ENCODE results near the gene DNAJC12. TPM values are rescaled to one million over a fixed set of nuclear protein-coding genes. Genes with fewer than 3 reads are reported as not detected.
"Not testable (repeated sequence)": the region's sequence is repeated elsewhere in the genome, so short reads cannot be mapped to it uniquely, and the experiment has no call there.

The DNAJC12 gene
- total RNA-seq, 1 experiment from 2014 or later, result 2.2 TPM

- no peak for TF ChIP-seq CTCF (IDR thresholded peaks at IDR 0.05; ENCODE audit: insufficient read depth in 1 of 2, low read depth in 1 of 2, low read length in 1 of 2, severe bottlenecking in 1 of 2, unreplicated experiment in 1 of 2)
- no peaks in the 10 kb centered on the region for H3K27me3 ChIP-seq (replicated peaks; ENCODE audit: control insufficient read depth, insufficient read depth, low read length)
- no peak for DNase-seq
- H3K9me3 Mint-ChIP-seq (ENCODE audit: unreplicated experiment), result no peaks in the 10 kb centered on the region
- no peaks in the 10 kb centered on the region for H3K36me3 Mint-ChIP-seq (ENCODE audit: insufficient read depth, unreplicated experiment)
- peaks cover 3% of the 10 kb centered on the region; the same call in 1 of the 2 replicates for H3K9me3 ChIP-seq
- intact Hi-C loops (cut with micrococcal nuclease; ENCODE audit: unreplicated experiment), result no loop called here
- no TSS peak for BruUV-seq (replicated peaks)
- H3K4me3 Mint-ChIP-seq (ENCODE audit: unreplicated experiment), result no peak overlapping the region
- H3K27ac Mint-ChIP-seq (ENCODE audit: unreplicated experiment), result no peak overlapping the region
- ChIA-PET POLR2A (no interaction called here), CTCF (interaction anchor here (0.6 kb wide), 1 partner anchor 21 kb away, joined by 4 read pairs; no protein-coding TSS in a partner anchor)
- H3K4me3 ChIP-seq (ENCODE audit: low read depth, low read length), result no peak overlapping the region
- H3K36me3 ChIP-seq (ENCODE audit: control insufficient read depth, insufficient read depth, low read length), result no peaks in the 10 kb centered on the region
- no peaks in the 10 kb centered on the region for H3K27me3 Mint-ChIP-seq (ENCODE audit: insufficient read depth, unreplicated experiment)
- H3K4me1 Mint-ChIP-seq (ENCODE audit: low read depth, unreplicated experiment), result no peaks in the 10 kb centered on the region
- peaks cover 3% of the 10 kb centered on the region; the same call in 1 of the 2 replicates for H3K4me1 ChIP-seq
Observed at GRCh38 chr10:67836488-67836887, 1.5 kb downstream of the DNAJC12 start.

- CTCF ChIA-PET, result interaction anchor here (0.6 kb wide), 1 partner anchor 20 kb away, joined by 4 read pairs; no protein-coding TSS in a partner anchor
- H3K27ac Mint-ChIP-seq (ENCODE audit: unreplicated experiment); intact Hi-C loops (cut with micrococcal nuclease; ENCODE audit: unreplicated experiment); H3K36me3 Mint-ChIP-seq (ENCODE audit: insufficient read depth, unreplicated experiment); H3K4me1 Mint-ChIP-seq (ENCODE audit: low read depth, unreplicated experiment); H3K27me3 Mint-ChIP-seq (ENCODE audit: insufficient read depth, unreplicated experiment); DNase-seq; H3K4me3 ChIP-seq (ENCODE audit: low read depth, low read length); BruUV-seq (replicated peaks); H3K9me3 ChIP-seq; POLR2A ChIA-PET; H3K4me1 ChIP-seq; H3K4me3 Mint-ChIP-seq (ENCODE audit: unreplicated experiment); H3K36me3 ChIP-seq (ENCODE audit: control insufficient read depth, insufficient read depth, low read length); H3K27me3 ChIP-seq (replicated peaks; ENCODE audit: control insufficient read depth, insufficient read depth, low read length); H3K9me3 Mint-ChIP-seq (ENCODE audit: unreplicated experiment): not testable (repeated sequence)
Observed at GRCh38 chr10:67835541-67836394, 2.2 kb downstream of the DNAJC12 start.

- H3K36me3 ChIP-seq (ENCODE audit: control insufficient read depth, insufficient read depth, low read length), result no peaks in the 10 kb centered on the region
- H3K9me3 ChIP-seq, result no peaks in the 10 kb centered on the region
- no TSS peak for BruUV-seq (replicated peaks)
- no peaks in the 10 kb centered on the region for H3K4me1 Mint-ChIP-seq (ENCODE audit: low read depth, unreplicated experiment)
- intact Hi-C loops (cut with micrococcal nuclease; ENCODE audit: unreplicated experiment), result no loop called here
- DNase-seq, result no peak
- no peak for TF ChIP-seq CTCF (IDR thresholded peaks at IDR 0.05; ENCODE audit: insufficient read depth in 1 of 2, low read depth in 1 of 2, low read length in 1 of 2, severe bottlenecking in 1 of 2, unreplicated experiment in 1 of 2)
- POLR2A ChIA-PET, result no interaction called here
- H3K4me3 ChIP-seq (ENCODE audit: low read depth, low read length), result no peak overlapping the region
- no peaks in the 10 kb centered on the region for H3K27me3 ChIP-seq (replicated peaks; ENCODE audit: control insufficient read depth, insufficient read depth, low read length)
- CTCF ChIA-PET, result no interaction called here
- H3K4me3 Mint-ChIP-seq (ENCODE audit: unreplicated experiment), result no peak overlapping the region
- H3K27me3 Mint-ChIP-seq (ENCODE audit: insufficient read depth, unreplicated experiment), result no peaks in the 10 kb centered on the region
- H3K27ac Mint-ChIP-seq (ENCODE audit: unreplicated experiment), result no peak overlapping the region
- no peaks in the 10 kb centered on the region for H3K36me3 Mint-ChIP-seq (ENCODE audit: insufficient read depth, unreplicated experiment)
- H3K4me1 ChIP-seq, result peaks cover 3% of the 10 kb centered on the region; the same call in 1 of the 2 replicates
- H3K9me3 Mint-ChIP-seq (ENCODE audit: unreplicated experiment), result no peaks in the 10 kb centered on the region
Observed at GRCh38 chr10:67834375-67834774, 3.6 kb downstream of the DNAJC12 start.
